Measurements from ENCODE around the gene PSEN1.

The PSEN1 gene

GRCh38 chr14:73259837-73260236 lies 123.5 kb downstream of the PSEN1 start:
- DNase-seq (ENCODE audit: low spot score), result no peak
- TF ChIP-seq CTCF (IDR thresholded peaks at IDR 0.05; ENCODE audit: extremely low read depth, insufficient read depth, missing control alignments), result no peak
- in situ Hi-C loops (cut with MboI; ENCODE audit: low pct_unique_long_range_greater_than_20kb, low sequenced_read_pairs, unreplicated experiment), result no loop called here

- no peak for DNase-seq (ENCODE audit: low spot score)
- in situ Hi-C loops (cut with MboI; ENCODE audit: low pct_unique_long_range_greater_than_20kb, low sequenced_read_pairs, unreplicated experiment), result no loop called here
- TF ChIP-seq CTCF (IDR thresholded peaks at IDR 0.05; ENCODE audit: extremely low read depth, insufficient read depth, missing control alignments), result no peak
Observed at GRCh38 chr14:73260574-73260973, 124.3 kb downstream of the PSEN1 start.

GRCh38 chr14:73261075-73261474 lies 124.8 kb downstream of the PSEN1 start:
- DNase-seq (ENCODE audit: low spot score), result no peak
- TF ChIP-seq CTCF (IDR thresholded peaks at IDR 0.05; ENCODE audit: extremely low read depth, insufficient read depth, missing control alignments), result no peak
- in situ Hi-C loops (cut with MboI; ENCODE audit: low pct_unique_long_range_greater_than_20kb, low sequenced_read_pairs, unreplicated experiment), result no loop called here

DNA sequence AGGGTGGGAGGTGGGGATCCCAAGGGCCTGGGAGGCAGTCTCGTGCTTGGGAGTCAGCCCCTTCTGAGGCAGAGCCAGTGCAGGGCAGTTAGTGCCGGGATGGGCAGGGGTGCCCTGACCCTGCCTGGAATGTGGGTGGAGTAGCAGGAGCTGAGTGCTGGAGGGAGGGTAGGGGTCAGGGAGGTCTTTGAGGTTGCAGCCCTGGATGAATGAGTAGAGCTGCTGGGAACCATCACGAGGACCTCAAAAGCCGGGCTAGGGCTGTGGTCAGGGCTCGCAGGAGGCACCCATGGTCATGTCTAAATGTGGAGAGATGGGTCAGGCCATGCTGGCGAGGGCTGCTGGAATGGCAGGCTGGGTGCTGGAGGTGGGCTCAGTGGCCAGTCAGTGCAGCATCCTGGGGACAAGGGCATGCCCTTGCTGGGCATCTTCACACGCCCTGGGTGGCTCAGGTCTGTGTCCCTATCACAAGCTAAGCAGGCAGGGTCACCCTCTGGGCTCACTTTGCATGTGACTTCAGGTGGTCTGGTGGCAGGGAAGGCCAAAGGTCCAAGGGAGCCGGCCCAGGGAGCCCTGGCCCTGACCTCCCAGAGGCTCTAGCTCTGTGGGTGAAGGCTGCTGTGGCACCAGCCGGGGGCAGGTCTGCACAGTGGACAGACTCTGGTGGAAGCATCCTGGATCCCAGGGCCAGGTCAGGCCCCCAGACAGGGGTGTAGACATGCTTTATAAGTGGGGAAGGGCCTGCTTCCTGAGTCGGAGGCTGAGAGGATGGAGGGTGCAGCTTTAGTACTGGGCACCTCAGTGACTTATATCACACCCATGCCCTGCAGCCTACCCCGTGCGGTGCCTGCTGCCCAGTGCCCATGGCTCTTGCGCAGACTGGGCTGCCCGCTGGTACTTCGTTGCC lies 125.5 kb downstream of the PSEN1 start:
- in situ Hi-C loops (cut with MboI; ENCODE audit: low pct_unique_long_range_greater_than_20kb, low sequenced_read_pairs, unreplicated experiment), result no loop called here
- TF ChIP-seq CTCF (IDR thresholded peaks at IDR 0.05; ENCODE audit: extremely low read depth, insufficient read depth, missing control alignments), result no peak
- DNase-seq (ENCODE audit: low spot score), result no peak

- no peak for DNase-seq (ENCODE audit: low spot score)
- in situ Hi-C loops (cut with MboI; ENCODE audit: low pct_unique_long_range_greater_than_20kb, low sequenced_read_pairs, unreplicated experiment), result no loop called here
- no peak for TF ChIP-seq CTCF (IDR thresholded peaks at IDR 0.05; ENCODE audit: extremely low read depth, insufficient read depth, missing control alignments)
Observed at GRCh38 chr14:73262427-73263183, 126.3 kb downstream of the PSEN1 start.

DNA sequence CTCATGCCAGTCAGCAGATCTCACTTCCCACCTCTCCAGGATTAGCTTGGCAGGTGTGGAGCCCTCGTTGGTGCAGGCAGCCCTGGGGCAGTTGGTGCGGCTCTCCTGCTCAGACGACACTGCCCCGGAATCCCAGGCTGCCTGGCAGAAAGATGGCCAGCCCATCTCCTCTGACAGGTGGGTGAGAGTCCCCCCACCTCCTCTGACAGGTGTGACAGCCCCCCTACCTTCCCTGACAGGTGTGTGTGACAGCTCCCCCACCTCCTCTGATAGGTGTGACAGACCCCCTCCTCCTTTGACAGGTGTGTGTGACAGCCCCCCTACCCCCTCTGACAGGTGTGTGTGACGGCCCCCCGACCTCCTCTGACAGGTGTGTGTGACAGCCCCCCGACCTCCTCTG lies 127.3 kb downstream of the PSEN1 start:
- in situ Hi-C loops (cut with MboI; ENCODE audit: low pct_unique_long_range_greater_than_20kb, low sequenced_read_pairs, unreplicated experiment), result no loop called here
- DNase-seq (ENCODE audit: low spot score), result no peak
- no peak for TF ChIP-seq CTCF (IDR thresholded peaks at IDR 0.05; ENCODE audit: extremely low read depth, insufficient read depth, missing control alignments)
